ENCODE results near the gene ABI3BP. TPM values are rescaled to one million over a fixed set of nuclear protein-coding genes. Genes with fewer than 3 reads are reported as not detected.

The ABI3BP gene
- polyA plus RNA-seq, 3 donors: not detected

GRCh38 chr3:100966807-100967206 is 26.4 kb downstream of the ABI3BP start:
- H3K27ac Mint-ChIP-seq: no peak overlapping the region
- TF ChIP-seq CTCF (IDR thresholded peaks at IDR 0.05): no peak
- no peak overlapping the region for H3K4me3 Mint-ChIP-seq
- WGBS (ENCODE audit: insufficient coverage): no CpG with 5 or more reads among the region's 2 CpGs
- Histone ChIP-seq H4K20me1 (ENCODE audit: insufficient read depth, low read length) (no peaks in the 10 kb centered on the region), H3K27me3 (ENCODE audit: control insufficient read depth in 2 of 2, insufficient read depth in 2 of 2, low read length in 2 of 2) (no peaks in the 10 kb centered on the region), H3K9me3 (replicated peaks in 1 of 2; ENCODE audit: control insufficient read depth in 1 of 2, insufficient read depth in 1 of 2, low read length in 2 of 2) (peaks cover 0 to 5% of the 10 kb centered on the region in 2 donors), H3K9ac (ENCODE audit: insufficient read depth, low read length, poor library complexity, severe bottlenecking) (no peak overlapping the region), H3K36me3 (replicated peaks in 1 of 2; ENCODE audit: control insufficient read depth in 1 of 2, insufficient read depth in 2 of 2, low read length in 2 of 2) (no peaks in the 10 kb centered on the region), H3K79me2 (ENCODE audit: insufficient read depth, low read length) (no peaks in the 10 kb centered on the region), H2AFZ (ENCODE audit: insufficient read depth, low read depth, low read length, poor library complexity, severe bottlenecking) (no peak overlapping the region), H3K27ac (ENCODE audit: low read depth in 1 of 2, low read length in 2 of 2) (no peak overlapping the region), H3K4me1 (ENCODE audit: control insufficient read depth in 1 of 2, insufficient read depth in 2 of 2, low read length in 2 of 2) (no peaks in the 10 kb centered on the region), H3K4me3 (replicated peaks in 1 of 3; ENCODE audit: low read depth in 2 of 3, low read length in 3 of 3) (no peak overlapping the region), H3K4me2 (replicated peaks; ENCODE audit: extremely low read depth, low read length, poor library complexity, severe bottlenecking) (no peak overlapping the region)
- intact Hi-C loops (cut with micrococcal nuclease): no loop called here
- H3K9me3 Mint-ChIP-seq: peaks cover 0 to 7% (median 2%) of the 10 kb centered on the region in 7 donors
- DNase-seq: no peak
- H3K36me3 Mint-ChIP-seq: no peaks in the 10 kb centered on the region
- H3K4me1 Mint-ChIP-seq: no peaks in the 10 kb centered on the region
- no peaks in the 10 kb centered on the region for H3K27me3 Mint-ChIP-seq (ENCODE audit: low read depth in 3 of 3)

GRCh38 chr3:100966049-100966491 is 27.2 kb downstream of the ABI3BP start:
- H3K4me3 ChIP-seq (replicated peaks in 1 of 3; ENCODE audit: low read depth in 2 of 3, low read length in 3 of 3): no peak overlapping the region
- H3K4me1 ChIP-seq (ENCODE audit: control insufficient read depth in 1 of 2, insufficient read depth in 2 of 2, low read length in 2 of 2): no peaks in the 10 kb centered on the region
- H3K9ac ChIP-seq (ENCODE audit: insufficient read depth, low read length, poor library complexity, severe bottlenecking): no peak overlapping the region
- H2AFZ ChIP-seq (ENCODE audit: insufficient read depth, low read depth, low read length, poor library complexity, severe bottlenecking): no peak overlapping the region
- intact Hi-C loops (cut with micrococcal nuclease): no loop called here
- no peaks in the 10 kb centered on the region for H3K36me3 ChIP-seq (replicated peaks in 1 of 2; ENCODE audit: control insufficient read depth in 1 of 2, insufficient read depth in 2 of 2, low read length in 2 of 2)
- Mint-ChIP-seq H3K4me1 (no peaks in the 10 kb centered on the region), H3K27ac (no peak overlapping the region), H3K27me3 (ENCODE audit: low read depth in 3 of 3) (no peaks in the 10 kb centered on the region), H3K9me3 (peaks cover 0 to 6% (median 2%) of the 10 kb centered on the region in 7 donors), H3K4me3 (no peak overlapping the region), H3K36me3 (no peaks in the 10 kb centered on the region)
- no peak for TF ChIP-seq CTCF (IDR thresholded peaks at IDR 0.05)
- no peak overlapping the region for H3K4me2 ChIP-seq (replicated peaks; ENCODE audit: extremely low read depth, low read length, poor library complexity, severe bottlenecking)
- no peaks in the 10 kb centered on the region for H3K27me3 ChIP-seq (ENCODE audit: control insufficient read depth in 2 of 2, insufficient read depth in 2 of 2, low read length in 2 of 2)
- H3K27ac ChIP-seq (ENCODE audit: low read depth in 1 of 2, low read length in 2 of 2): no peak overlapping the region
- H4K20me1 ChIP-seq (ENCODE audit: insufficient read depth, low read length): no peaks in the 10 kb centered on the region
- WGBS (ENCODE audit: insufficient coverage): no CpG with 5 or more reads among the region's 3 CpGs
- DNase-seq: no peak
- H3K79me2 ChIP-seq (ENCODE audit: insufficient read depth, low read length): no peaks in the 10 kb centered on the region
- peaks cover 0 to 5% of the 10 kb centered on the region in 2 donors for H3K9me3 ChIP-seq (replicated peaks in 1 of 2; ENCODE audit: control insufficient read depth in 1 of 2, insufficient read depth in 1 of 2, low read length in 2 of 2)

All from CD14-positive monocyte (primary cell).